ENCODE data around the gene RGS5.

- TF ChIP-seq CTCF (IDR thresholded peaks at IDR 0.05) = no peak
- no peak for TF ChIP-seq POLR2A (IDR thresholded peaks at IDR 0.05)
Observed at GRCh38 chr1:163196449-163196787, 6.3 kb downstream of the RGS5 start.

Data from right lobe of liver (tissue), 4 donors.